HG02943 (cell line): Measurements from ENCODE around the gene SPARCL1.

Experiments used
- ATAC-seq: cut with Tn5 transposase; IDR thresholded peaks from one replicate; pipeline ENCODE4 v1.9.1; 2021; ENCODE audit warnings: mild to moderate bottlenecking, low read depth, moderate library complexity; ENCODE audit not compliant: unreplicated experiment

Gene SPARCL1

DNA sequence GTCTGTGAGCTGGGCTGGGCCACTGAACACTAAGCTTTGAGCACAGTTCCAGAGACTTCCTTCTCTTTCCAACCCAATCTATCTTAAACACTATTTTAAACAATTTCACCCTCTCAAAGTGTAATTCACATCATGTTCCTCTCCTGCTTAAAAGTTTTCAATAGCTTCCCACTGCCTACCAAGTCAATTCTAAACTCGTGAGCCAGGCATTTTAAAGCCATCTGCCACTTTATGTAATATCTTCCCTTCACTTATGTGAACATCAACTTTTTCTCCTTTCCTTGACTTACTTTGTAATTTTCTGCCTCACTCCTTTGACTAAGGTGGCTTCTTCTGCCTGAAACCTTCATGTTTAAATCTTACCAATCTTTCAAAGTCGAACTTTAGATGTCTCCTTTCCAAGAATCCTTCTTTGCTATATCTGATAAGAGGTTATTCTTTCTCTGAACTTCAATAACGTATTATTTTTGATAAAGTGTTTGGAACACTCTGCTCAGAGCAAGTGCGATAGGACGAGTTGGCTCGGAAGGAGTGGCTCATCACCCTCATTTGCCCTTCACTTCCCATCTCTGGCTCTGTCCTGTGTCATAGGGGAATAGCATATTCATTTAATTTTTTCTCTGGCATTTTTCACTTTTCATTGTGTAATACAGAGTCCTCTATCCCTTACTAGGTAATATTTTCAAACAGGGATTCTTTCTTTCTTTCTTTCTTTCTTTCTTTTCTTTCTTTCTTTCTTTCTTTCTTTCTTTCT is 13.0 kb upstream of the SPARCL1 start:
- no peak for ATAC-seq

DNA sequence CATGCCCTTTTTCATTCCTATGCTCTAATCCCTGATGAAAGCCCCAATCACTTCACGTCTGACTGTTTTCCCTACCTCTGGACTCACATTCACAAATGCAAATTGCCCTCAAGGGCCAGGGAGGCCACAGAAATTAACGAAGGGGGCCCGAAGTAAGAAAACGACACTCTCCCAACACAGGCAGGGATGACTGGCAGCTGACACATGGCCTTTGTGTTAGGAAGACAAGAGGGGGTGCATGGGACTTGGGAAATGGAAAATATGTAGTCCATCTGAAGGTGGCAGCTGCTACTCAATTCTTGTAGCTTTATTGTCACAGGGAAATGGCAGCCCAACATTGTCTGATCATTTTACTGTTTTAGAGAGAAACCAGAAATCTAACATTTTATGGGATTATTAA is 12.3 kb upstream of the SPARCL1 start:
- ATAC-seq, result no peak

DNA sequence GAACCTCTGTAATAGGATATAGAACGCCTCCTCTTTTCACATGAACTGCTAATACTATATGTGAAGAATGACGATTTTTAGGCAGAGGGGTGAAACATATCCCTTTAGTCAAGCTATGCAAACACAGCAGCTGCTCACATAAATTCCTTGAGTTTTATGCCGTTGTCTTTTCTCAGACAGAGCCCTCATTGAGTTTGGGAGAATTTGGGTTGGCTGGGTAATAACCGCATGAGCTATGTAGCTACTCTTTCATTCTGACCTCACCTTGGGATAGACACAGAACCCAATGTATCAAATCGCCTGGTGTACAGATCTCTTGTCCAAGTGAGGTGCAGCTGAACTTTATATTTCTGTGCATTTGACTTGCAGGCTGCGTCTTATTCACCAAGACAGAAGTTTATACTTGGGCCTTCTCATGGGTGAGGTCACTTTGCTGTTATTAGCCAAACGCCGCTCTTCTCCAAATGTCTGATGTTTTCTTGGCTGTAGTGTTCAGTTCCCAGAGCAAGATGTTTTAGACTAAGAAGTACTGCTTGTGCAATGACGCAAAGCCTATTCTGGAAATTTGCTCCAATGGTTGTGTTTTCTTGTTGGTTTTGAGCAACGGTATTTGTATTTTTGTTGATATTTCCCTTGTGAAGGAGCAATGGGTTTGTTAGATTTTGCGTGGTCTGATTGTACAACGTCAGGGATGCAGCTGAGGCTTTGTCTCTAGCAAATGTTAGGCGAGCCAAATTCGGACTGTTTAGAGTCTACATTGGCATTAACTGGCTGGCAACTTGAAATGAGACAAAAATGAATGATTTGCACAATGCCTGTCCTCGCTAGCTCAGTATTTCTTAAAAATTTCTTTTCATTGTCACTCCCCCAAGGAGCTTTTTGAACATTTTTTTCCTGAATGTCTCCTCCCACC is 11.2 kb upstream of the SPARCL1 start:
- ATAC-seq, result no peak

DNA sequence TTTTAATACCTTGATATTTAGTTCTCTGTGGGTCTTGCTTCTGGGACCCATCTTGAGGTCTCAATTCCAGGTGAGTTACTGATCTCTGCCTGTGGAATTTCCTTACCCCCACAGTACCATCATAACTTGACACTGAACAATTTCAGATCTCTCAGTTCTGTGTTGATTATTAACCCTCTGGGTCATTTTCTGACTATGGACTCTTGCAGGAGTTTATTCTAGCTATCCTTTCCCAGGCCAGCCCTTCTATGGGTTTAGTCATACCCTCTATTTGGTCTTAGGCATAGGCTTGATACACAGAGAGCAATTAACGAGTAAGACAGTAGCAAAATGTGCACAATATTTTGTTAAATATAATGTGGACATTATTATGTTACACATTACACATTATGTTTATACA is 3.7 kb upstream of the SPARCL1 start:
- ATAC-seq, result no peak

DNA sequence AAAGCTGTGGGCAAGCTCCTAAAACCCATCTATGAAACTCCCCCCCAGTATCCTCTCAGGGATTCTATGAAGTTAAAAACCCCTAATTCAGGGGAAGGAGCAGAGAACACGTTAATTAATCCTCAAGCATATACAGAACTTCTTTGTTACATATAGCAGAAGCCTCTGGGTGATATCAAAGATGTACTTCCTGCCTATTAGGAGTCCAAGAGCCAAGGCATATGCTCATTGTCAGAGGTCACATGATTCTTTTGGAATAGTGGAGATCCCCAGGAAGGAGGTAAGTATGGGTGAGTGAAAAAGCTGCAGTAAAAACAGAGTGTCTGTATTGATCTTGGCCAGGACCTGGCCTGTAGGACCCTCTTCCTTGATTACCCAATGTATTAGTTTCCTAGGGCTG is 2.9 kb upstream of the SPARCL1 start:
- ATAC-seq, result no peak

DNA sequence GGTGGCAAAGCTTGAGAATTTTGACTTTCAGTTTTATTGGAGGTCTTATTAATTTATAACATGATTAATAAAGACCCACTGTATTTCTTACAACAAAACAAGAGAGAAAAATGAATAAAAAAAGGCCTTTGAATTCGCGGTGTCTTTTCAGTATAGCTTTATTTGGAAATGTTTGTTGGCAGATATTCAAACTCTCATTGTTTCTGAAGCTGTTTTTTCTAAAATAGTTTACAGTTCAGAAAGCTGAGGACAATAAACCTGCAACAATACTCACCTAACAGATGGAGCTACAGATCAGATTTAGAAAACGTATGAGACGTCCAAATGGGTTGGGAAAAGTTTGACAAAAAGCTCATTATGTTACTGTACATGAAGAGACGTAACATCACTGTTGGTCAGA is 2.4 kb upstream of the SPARCL1 start:
- ATAC-seq, result no peak

DNA sequence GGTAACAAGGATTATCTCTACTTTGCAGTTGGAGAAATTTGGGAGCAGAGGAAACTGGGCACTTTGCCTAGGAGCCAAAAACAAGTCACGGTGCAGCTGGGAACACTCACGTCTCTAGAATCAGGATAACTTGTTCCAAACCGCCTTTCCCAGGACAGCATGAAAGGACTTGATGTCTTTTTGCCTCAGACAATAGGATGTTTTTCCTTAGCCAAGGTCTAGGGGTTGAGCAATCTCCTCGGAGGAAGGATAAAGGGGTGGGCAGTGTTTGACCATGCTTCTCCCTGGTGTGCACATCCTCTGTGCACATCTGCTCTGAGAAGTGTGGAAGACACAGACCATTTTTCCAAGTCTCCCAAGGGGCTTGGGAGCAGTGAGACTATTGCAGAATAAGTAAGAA is 1.7 kb upstream of the SPARCL1 start:
- ATAC-seq, result no peak

DNA sequence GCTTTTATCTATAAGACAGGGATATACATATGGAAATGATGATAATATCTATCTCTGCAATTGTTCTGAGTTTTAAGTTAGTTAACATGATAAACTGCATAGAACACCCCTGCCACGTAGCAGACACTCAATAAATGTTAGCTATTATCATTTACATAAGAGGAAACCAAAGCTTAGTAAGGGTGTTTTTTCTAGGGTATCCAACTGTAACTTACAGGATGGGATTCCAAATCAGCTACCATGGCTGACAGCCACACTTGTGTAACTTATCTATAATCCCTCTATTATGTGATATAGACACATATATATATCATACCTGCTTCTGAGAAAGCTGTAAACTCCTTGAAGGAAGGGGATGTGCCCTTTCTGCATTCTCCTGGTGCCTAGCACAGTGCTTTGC is 1.1 kb upstream of the SPARCL1 start:
- ATAC-seq, result no peak

DNA sequence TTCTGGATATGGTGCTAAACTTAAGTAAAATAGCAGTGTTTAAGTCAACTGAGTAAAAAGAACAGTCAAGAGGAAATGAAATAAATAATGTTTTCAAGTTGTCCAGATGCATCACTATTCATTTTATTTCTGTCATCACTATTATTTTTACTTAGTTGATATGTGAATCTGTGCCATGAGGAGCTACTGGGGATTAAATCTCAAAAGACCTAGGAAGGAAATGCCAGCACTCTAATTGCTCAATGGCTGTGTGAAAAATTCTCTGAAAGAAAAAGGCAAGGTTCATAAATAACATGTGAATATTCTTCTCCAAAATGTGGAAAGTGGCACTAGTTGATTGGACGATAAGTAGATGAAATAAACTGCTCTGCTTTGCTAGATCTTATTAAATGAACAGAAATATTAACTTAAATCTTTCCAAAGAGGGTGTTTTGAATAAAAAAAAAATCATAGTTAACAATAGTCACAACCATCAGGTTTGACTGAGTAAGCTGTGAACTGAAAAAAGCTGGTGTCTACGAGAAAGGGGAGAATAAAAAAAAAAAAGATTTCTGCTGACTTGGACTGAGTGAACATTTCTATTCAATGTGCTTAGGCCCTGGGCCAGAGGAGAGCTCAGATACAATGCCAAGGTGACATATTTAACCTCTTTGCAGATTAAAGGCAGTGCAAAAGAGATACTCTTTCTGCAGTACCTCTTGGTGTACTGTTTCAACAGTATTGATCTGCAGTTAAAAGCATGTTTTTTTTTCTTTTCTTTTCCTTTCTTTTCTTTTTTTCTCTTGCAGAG is 1.6 kb downstream of the SPARCL1 start:
- ATAC-seq, result no peak

DNA sequence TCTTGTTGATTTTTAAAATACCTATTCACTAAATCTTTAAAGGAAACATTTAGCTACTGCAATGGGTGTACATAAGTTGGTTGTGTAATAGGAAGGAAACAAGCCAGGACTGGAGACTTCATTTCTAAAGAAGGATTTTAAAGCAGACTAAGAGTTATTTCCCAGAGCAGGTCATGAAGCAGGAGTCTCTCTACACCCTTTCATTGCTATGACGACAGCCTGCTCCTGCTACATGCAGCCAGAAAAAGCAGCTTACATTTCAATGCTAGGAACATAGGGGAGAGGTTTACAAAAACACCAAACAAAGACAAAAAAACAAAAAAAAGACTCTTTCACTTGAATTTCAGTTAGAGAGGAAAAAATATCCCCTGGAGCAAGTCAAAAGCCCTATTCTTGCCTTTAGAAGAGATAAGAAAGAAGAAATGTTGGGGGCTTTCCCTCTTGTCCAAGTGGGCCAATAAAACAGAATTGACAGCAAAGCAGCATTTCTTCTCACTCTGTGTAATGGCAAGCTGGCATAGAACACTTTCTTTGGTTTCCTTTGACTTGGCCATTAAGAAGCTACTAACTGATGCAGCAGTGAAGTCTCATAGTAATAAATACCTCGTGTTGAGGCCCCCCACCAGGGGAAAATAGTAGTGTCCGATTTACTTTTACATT is 3.4 kb downstream of the SPARCL1 start:
- no peak for ATAC-seq

DNA sequence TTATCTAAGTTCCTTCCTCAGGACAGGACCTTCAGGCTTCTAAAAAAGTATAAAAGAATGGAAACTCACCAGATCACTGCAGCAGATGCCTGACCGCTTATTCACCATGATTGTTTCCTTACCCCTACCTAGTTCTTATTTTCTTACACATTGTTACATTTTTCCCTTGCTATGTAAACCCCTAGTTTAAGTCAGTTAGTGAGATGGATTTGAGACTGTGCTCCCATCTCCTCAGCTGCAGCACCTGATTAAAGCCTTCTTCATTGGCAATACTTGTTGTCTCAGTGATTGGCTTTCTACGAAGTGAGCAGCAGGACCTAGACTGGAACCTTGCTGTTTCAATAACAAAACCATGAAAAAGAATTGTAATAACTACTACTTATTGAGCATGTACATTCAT is 4.7 kb downstream of the SPARCL1 start:
- no peak for ATAC-seq

DNA sequence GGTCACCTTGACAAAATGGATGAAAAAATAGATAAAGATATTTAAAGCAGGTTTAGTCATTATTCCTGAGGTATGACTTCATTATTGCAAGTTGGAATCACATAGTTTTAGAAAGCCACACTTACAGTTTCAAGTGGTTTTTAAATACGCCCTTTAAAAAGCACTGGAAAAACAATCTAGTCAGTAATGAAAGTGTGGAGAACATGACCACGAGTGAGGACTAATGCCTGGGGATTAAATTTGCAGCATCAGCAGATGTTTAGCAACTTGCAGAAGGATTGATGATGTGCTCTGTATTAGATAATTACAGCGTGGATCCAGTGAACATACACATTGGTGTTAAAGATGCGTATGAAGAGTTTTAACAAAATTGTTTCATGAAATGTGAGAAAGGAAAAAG is 5.9 kb downstream of the SPARCL1 start:
- no peak for ATAC-seq

DNA sequence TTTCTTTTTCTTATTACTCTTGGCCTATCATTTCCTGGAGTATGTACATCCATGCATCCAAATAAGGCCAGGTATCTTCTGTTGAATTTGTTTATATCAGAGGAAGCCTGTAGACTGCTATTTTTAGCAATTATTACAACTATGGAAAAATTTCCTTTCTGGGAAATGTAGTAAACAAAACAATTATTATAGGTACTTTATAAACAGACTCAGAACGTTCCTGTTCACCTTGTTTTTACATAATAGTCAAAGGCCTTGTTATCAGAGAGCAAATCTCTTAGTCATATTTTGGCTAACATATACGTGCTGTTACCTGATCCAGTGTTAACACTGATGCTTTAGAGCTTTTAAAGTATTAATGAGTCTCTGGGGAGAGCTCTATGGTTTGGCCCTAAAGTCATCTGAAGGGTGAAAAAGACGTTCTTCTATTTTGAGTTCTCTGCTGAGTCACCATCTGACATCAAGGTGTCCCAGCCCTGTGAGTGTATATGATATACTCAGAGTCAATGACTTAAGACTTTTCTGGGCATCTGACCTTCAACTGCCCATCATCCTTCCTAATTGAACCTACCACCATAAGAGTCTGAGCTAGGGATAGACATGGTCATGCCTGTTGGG is 7.3 kb downstream of the SPARCL1 start:
- no peak for ATAC-seq

DNA sequence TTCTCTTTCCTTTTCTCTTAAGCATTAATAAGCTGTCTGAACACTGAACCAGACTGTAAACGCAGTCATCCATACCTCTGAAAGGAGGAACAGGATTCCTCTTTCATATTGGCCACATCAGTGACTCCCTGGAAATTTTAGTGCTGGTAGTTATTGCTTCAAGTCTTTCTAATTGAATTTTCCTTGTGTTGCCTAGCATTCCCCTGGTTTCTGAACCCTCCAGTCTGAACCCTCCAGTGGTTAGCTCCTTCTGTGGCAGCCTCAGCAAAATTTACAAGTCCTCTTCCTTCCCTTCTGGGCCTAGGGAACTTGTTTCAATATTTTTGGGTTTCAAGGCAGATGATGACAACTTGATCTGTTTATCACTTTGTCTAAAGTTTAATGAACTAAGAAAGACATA is 7.9 kb downstream of the SPARCL1 start:
- no peak for ATAC-seq

DNA sequence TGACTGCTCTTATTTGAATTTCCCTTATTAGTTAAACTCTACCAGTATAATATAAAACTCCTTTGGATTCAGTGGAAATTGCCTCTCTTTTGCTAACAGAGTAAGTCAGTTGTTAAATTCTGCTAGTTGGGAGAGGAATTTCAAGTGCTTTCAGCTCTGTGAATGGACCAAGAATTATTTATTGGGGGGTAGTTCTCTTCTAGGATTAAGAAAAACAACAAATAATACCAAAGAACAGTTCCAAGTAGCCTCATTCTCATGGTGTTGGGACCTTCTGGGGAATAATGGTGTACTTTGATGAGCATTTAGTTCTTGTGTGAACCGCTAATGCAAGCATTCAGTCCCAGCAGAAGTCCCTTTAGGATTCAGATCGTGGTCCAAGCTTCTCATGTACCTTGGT is 11.6 kb downstream of the SPARCL1 start:
- no peak for ATAC-seq

DNA sequence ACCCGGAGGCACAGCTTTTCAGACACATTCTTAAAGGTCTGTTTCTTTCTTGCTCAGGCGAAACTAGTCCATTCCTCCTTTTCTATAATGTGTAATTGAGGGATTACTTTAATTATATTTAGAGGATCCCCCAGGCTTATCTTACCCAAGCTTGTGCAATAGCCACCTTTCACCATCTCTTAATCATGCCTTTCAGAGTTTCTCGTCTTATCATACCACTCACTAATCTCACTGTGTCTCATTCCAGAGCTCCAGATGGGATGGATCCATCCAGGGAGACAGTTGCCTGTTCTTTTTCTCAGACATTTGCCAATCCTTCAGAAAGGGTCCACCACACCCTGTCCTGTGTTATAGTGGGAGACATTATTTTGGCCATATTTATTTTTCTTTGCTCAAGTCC is 12.5 kb downstream of the SPARCL1 start:
- no peak for ATAC-seq

DNA sequence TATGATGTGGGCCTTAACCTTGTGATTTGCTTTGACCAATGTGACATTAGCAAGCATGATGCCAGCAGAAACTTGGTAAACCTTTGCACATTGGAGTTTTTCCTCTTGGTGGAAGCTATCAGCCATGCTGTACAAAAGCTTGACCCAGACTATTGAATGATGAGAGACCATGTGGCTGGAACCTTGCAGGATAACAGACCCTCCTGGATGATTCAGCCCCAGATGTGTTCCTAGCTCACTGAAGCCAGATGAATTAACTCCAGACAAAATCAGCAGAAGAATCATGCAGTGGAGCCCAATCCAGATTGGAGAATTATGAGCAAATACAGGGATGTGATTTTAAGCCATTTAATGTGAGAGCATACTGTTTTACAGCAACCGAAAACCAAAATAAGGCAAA is 16.8 kb downstream of the SPARCL1 start:
- ATAC-seq, result no peak

DNA sequence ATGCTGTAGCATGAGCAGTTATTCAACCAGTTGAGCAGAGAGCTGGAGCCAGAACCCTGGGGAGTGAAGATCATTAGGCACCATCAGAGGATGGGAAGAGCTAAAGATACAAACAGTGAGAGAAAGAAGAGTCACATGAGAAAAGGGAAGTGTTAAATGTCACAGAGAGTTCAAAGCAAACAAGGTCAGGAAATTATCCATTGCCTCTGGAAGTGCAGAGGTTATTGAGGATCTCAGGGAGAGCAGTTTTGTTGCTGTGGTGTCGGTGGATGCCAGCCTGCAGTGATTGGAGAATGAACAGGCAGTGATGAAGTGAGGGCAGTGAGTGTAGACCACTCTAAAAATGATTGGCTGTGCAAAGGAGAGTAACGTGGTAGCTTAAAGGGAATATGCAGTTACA is 17.7 kb downstream of the SPARCL1 start:
- no peak for ATAC-seq

DNA sequence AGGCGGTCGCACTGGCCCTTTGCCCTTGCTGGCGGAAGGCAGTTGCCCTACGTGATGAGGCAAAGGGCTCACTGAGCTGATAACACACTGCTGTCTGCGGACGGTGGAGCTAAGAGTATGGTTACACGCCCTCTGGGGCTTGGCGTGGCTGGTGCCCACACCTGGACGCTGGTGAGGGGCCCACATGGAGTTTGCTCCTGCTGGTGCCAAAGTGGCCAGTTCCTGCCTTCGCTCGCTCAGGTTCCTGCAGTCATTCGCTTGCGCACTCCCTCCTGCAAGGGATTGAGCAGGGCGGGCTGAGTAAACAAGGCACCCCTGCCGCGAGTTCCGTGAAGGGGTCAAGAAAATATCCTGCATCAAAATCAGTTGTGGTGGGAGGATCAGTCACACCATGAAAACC is 18.4 kb downstream of the SPARCL1 start:
- ATAC-seq, result no peak

DNA sequence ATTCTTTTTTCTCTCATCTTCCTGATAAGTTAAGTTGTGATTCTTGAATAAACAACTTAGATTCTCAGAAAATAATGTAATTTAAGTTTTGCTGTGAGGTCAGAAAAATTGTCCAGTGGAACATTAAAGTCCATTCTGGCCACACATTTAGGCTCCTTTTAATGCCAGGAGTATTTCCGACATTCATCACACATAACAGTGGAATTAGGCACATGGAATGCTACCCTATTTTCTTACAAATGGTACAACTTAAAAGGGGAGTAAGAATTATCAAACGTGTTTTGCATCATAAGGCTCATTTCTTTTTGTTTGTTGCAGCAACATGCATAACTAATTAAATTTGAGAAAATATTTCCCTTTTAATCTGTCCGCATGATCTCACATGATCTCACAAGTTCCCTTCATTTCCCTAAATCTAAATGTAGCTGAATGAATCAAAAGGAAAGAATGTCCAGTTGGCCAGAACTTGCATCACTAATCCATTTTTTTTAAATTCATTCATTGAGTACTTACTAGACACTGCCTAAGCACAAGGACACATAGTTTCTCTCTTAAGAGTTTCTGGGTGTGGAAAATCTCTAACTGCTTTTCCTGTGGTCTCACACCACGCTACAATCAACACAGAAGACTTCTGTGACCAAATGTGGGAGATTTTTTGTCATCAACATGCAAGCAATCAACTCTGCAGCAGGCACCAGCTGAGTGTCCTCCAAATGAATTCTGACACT is 22.0 kb downstream of the SPARCL1 start:
- ATAC-seq, result no peak
